Activated T-cell treated with anti-CD3 and anti-CD28 coated beads, Interleukin-2, amount 50 U/mL, for 48 hours (primary cell): ENCODE data around the gene MRPS23.
A peak's percentile ranks its signal among the peaks of the same experiment; 100 is the strongest.

ENCODE experiments used
- DNase-seq, 2 experiments: peaks; one replicate each; pipeline ENCODE4 v3.0.0-alpha.2; 2020

Gene MRPS23

DNA sequence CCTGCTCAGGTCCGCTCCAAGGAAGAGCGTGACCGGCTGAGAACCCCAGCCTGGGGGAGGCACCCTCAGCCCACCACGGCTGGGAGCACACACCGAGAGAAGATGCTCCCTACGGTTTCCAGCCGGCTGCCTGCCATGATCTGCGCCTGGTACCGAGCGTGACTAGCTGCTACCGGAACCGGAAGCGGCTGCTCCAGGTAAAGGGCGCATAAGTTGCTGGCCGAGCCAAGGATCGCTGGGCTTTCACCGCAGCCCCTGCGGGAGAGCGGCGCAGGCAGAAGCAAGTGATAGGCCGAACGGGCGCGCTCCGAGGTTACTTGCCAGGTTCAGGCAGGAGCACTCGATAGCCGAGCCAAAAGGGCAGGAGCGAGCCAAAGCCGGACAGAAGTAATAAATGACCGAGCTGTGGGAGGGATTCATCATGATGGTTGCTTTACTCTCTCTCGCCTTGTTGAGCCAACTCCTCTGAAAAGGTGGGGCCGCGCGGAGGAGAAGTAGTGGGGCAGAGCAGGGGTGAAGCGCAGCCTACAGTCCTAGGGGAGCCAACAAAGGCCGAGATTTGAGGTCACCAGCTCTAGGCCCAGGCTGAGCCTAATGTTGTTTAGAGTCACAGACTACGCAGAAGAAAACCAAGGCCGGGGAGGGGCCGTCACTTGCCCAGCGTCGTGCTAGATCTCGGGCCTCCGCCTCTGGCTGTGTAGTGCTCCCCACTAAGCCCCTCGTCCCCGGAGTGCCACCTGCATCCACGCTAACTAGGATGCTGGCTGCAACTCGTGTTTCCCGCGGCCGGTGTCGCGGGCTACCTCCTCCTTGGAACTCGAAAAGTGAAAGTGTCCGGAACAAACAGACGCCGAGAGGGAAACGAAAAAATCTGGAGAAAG, at the start of gene MRPS23:
Gene MRPS23, minus strand, starts transcription at position 171 of the 881 bp plus-strand sequence. Its CDS starts 34 bp downstream, at position 137.
- DNase-seq = peak; percentile 95 to 97

DNA sequence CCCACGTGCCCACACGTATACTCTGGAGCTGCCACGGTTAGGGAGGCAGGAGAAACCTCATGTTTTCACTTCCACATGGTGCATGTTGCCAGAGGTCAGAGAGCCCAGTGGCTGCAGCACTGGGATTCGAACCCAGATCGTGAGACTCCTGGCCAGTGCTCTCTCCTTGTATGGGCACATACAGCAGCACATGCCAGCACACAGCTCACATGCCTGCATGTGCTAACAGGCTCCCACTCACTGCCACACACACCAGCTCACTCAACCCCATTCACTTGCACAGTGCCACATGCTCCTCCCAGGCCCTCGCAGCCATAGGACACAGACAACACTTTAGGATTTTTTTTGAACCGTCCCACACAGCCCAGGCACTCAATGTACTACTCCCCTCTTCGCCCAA, 49.5 kb upstream of the MRPS23 start:
- no peak for DNase-seq

DNA sequence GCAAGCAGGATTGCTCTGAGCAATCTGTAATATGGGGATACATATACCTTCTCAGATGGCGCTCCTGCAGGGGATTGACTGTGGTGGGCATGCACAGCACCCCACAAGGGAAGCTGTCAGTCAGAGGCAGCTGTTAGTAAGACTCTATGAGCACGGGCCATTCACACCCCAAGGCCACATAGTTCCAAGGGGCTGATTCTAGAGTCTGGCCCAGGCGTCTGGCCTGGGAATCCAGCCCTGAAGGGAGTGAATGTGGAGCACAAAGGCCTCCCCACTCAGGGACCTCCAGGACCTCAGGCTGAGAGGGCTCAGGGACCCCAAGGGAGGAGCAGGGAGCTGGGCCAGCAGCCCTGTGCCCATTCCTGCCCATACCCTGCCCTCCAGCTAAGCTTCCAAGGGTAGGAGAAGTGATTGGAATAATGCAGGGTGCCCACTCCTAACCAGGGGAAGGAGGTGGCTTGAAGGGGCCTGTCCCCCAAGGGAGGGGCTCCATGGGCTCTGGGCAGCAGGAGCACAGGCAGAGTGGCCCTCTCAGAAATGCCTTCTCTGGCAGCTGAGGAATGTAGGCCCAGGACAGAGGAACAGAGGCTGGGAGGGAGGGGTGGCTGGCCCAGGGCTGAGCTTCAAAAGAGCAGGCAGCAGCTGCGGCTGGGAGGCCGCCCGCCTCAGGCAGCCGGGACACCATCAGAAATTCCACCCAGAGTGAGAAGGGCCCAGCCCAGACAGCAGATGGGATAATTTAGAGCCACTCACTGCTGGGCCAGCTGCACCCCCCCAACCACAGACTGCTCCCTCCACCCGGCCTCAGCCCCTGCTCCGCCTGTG, 48.9 kb upstream of the MRPS23 start:
- DNase-seq = no peak

GRCh38 chr17:57895382-57896060, 45.7 kb upstream of the MRPS23 start:
- no peak for DNase-seq

- DNase-seq = no peak
These were observed 45.0 kb upstream of the MRPS23 start for GRCh38 chr17:57894848-57895247.

GRCh38 chr17:57892820-57893595, 43.2 kb upstream of the MRPS23 start:
- no peak for DNase-seq

DNA sequence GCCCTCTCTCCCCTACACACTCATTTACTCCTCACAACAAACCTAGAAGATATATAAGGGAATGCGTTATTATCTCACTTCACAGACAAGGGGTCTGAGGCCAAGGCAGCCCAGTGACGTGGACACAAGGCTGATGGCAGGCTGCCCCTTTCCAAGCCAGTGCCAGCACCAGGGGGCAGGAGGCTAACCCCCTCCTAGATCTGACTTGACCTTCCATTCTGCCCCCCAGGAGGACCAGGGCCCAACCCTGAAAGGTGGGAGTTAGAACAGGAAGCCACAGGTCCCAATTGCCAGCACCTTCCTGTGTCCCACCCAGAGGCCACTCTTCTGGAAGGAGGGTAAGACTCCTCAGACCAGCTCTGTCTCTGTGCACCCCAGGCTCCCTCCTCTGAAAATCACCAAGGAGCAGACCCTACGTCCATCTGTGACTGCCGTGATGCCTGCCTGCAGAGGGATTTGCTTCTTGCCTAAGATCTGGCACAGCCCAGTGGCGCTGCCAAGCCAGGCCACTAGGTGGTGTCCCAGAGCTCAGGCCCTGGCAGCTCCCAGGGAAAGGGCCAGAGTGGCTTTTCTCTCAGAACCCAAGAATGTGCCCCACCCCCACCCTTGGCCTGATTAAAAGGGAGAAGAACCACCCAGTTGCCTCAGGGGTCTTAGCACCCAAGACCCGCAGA, 42.4 kb upstream of the MRPS23 start:
- peak; percentile 89 for DNase-seq

- DNase-seq = no peak
These were observed 41.0 kb upstream of the MRPS23 start for GRCh38 chr17:57890857-57891232.

DNA sequence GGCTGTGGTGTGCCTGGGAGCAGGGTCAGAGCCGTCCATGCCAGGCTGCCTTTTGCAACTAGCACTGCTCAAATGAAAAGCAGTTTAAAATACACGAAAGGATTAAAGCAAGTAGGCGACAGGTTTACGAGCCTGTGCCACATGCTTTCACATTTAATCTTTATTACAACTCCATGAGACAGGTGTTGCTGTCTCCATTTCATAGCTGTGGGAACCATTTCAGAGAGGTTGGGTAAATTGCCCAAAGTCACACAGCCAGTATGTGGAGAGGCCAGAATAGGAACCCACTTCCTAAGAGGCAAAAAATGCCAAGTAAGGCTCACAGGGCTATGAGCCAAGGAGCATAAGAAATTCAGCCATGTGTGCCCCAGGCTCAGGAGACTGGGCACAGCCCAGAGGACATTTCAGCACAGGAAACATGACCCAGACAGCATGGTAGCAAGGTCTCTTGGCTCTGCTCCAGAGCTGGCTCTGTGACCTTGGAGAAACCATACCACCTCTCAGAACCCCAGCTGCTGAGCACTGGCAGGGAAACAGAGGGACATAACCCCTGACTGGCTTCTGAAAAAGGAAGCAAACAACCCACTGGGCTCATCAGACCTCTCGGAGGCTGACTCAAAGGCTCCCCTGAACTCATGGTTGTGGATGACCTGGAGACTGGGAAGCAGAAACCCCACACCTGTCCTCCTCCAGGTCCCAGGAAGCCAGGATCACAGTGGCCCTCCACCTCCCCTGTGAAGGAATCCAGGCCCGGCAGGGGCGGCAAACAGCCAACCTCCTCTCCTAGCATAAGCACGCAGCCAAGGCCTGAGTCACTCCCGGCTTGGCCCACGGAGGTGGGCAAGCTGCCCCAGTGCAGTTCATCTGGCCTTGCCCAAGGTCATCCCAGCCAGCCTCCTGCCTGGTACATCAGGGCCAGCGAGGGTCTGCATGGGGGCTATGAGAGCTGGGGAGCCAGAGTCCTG, 40.3 kb upstream of the MRPS23 start:
- no peak for DNase-seq

- no peak for DNase-seq
These were observed 39.4 kb upstream of the MRPS23 start for GRCh38 chr17:57889252-57889651.

DNA sequence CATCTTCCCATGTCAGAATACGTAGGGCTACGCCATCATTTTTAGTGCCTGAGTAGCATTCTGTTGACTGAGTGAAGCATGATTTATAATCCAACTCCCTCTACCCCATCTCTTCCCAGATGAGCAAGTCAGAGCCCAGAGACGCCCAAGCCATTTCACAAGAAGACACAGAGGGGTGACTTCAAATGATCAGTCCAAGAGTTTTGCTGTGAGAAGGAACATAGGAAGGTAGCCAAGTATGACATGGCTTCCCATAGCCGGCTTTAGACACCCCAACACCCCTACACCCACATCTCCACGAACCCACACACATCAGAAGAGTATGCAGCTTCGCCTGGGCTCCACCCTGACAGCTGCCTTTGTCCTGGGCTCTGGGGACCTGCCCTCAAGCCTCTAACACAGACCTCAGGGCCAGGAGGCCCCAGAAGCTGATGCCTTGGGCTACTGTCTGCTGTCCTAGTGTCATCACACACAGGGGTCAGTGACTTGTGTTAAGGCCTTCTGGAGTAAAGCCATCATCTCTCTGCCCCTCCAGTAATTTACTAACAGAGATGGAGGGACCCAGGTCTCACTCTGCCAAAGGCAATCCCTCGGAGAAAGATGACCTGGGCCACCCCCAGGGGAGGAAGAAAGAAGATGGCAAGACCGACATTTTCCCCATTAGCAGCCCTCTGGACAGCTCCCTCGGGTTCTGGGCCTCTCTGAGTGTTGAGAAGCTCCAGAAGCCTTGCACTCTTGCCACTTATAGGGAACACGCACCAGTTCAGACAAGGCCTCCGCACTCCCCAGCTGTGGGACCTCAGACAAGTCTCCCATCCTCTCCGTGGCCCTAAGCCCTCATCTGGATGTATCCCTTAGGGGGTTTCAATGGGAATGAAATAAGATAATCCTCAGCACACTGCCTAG, 38.7 kb upstream of the MRPS23 start:
- DNase-seq = no peak

DNA sequence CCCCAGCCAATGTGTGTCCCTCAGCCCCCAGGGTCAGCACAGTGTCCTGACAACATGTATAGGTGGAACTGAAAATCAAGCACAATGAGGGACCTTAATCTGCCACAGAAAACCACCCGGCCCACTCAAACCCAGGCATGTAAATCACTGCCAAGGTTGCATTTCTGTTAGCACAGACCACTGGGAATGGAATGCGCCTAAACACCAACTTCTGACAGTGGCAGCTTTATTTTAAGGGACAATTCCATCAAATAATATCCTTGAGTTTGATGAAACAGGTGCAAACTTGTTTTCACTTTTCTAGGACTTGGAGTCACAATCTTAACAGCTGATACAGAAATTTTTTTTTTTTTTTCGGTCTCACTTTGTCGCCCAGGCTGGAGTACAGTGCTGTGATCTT, 37.3 kb upstream of the MRPS23 start:
- no peak for DNase-seq

- no peak for DNase-seq
These were observed 36.2 kb upstream of the MRPS23 start for GRCh38 chr17:57886020-57886419.

DNA sequence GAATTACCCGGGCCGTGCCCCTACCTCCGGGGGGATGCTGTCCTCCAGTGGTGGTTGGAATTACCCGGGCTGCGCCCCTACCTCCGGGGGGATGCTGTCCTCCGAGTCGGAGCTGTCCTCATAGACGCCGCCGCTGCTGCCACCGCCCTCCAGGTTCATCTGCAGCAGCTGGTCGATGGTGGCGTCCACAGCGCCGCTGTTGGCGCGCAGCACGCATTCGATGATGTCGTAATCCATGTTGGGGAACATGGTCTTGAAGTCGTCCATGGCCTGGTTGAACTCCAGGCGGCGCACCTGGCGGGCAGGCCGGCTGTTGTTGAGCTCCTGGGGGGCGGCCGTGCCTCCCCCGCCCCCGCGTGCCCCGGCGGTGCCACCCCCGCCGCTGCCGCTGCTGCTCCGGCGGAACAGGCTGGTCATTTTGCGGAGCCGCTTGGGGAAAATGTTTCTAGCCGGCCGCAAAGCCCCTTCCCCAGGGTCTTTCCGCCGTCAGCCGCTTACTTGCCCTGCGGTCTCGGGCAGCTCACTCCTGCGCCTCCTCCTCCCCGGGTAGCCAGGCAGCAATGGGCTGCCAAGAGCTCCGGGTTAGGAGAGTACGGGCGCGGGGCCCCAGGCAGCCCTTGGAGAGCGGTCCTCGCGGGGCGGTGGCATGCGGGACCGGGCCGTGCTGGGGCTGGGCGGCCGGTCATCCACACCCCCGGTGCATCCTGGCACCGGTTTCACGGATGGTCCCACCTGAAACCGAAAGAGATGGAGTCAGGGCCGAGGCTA, 35.5 kb upstream of the MRPS23 start:
- DNase-seq = no peak

- DNase-seq = no peak
These were observed 32.0 kb upstream of the MRPS23 start for GRCh38 chr17:57881783-57882351.

DNA sequence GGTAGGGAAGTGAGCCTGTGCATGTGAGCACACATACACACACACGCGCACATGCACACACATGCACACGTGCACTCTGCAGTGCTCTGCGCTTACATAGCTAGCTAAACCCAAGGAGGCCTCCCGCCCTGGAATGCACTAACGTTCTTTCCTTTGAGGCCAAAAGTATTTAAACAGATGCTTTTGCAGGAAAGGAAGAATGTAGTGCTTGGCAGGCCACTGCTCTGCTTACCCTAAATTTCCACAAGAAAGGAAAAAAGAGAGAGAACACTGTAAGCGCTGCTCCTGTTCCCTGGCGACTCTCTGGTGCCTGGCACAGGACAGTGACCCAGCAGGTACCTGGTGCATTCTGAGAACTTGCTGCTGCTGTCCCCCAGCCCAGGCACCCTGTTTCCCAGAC, 31.3 kb upstream of the MRPS23 start:
- DNase-seq = no peak

DNA sequence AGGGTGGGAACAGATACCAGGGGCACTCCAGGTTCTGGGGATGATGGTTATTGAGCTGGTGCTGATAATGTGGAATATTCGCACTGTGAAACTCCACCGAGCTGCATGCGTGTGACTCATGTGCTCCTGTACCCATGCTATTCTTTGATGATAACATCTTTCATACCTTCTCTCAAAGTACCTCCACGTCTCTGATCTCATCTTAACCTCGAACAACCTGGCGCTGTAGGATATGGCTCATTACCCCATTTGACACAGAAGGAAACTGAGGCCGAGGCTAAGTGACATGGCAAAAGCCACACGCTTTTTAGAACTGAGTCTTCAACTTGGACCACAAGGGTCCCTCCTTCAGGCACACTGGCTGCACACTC, 30.2 kb upstream of the MRPS23 start:
- peak; percentile 63 to 64 for DNase-seq

GRCh38 chr17:57879437-57880085, 29.7 kb upstream of the MRPS23 start:
- peak in 1 of 2 experiments; percentile 39 for DNase-seq
